Fibroblast of lung (primary cell): ENCODE results near the gene STRN3.

Experiments used
- CTCF ChIP-seq, 2 donors: IDR thresholded peaks in 1 of 2; conservative IDR thresholded peaks in 1 of 2; 1 replicate in 1 of 2; 2 replicates in 1 of 2; pipeline ENCODE4 v1.5.1; 2011 to 2012; ENCODE audit warnings: low read length in 2 of 2, control low read depth in 1 of 2, inconsistent platforms in 1 of 2, low read depth in 1 of 2, mild to moderate bottlenecking in 1 of 2
- EZH2 ChIP-seq: IDR thresholded peaks from 2 replicates; pipeline ENCODE4 v1.5.1; 2012; ENCODE audit warnings: low read length, control low read depth, mild to moderate bottlenecking; ENCODE audit errors: missing control alignments

- no peak for TF ChIP-seq CTCF (conservative IDR thresholded peaks at IDR 0.05 in 1 of 2, IDR thresholded peaks at IDR 0.05 in 1 of 2; ENCODE audit: low read depth in 1 of 2, low read length in 2 of 2)
- TF ChIP-seq EZH2, result no peak
Observed at GRCh38 chr14:30991408-30991807, 34.8 kb downstream of the STRN3 start.
